ENCODE results near the gene HAUS7. TPM values are rescaled to one million over a fixed set of nuclear protein-coding genes. Genes with fewer than 3 reads are reported as not detected.

Gene HAUS7
- polyA plus RNA-seq, 1 donor (not counting 4 experiments of a cell fraction or from before 2014, with no cell fraction given), result 13.8 TPM

DNA sequence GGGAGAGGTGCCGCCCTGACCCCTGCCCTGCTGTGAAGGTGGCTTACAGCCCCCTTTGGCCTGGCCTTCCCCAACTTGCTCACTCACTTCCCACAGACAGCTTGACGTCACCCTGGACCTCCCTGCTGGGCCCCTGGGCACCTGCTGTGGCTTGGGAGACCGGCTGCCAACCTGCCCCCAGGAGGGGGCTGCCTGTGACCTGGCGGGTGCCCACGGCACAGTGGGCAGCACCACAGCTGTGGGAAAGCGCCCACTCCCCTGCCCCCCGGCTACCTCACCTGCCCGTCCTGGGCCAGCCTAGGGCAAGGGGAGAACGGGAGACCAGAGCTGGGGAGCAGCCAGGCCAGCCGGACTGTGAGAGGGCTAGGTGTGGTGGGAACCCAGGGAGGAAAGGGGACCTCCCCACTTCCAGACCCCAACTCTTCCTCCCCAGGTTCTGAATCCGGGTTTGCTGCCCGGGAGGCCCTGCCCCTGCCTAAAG, 61.5 kb downstream of the HAUS7 start:
- no peaks in the 10 kb centered on the region for H3K9me3 ChIP-seq (ENCODE audit: control insufficient read depth, low read depth, low read length)
- no peak overlapping the region for H3K4me3 ChIP-seq (ENCODE audit: control insufficient read depth in 2 of 3, extremely low read depth in 1 of 3, insufficient read depth in 2 of 3, low read depth in 1 of 3, low read length in 3 of 3)
- H3K27me3 ChIP-seq (ENCODE audit: control insufficient read depth, extremely low read depth, insufficient read depth, low read length), result no peaks in the 10 kb centered on the region
- H3K4me2 ChIP-seq (ENCODE audit: control insufficient read depth, extremely low read depth, insufficient read depth, low read depth, low read length), result no peak overlapping the region
- no peaks in the 10 kb centered on the region for H3K36me3 ChIP-seq (ENCODE audit: control insufficient read depth in 2 of 2, extremely low read depth in 1 of 2, insufficient read depth in 2 of 2, low read length in 2 of 2)
- FAIRE-seq (no peak), DNase-seq (ENCODE audit: low read depth, low spot score) (no peak)
- dilution Hi-C loops (cut with MboI; ENCODE audit: extremely low pct_ligation_motif_present, low sequenced_read_pairs), result no loop called here
- no peaks in the 10 kb centered on the region for H3K79me2 ChIP-seq (ENCODE audit: control insufficient read depth, insufficient read depth, low read length)
- H3K4me1 ChIP-seq (ENCODE audit: control insufficient read depth, extremely low read depth, insufficient read depth, low read length), result peaks cover 5% of the 10 kb centered on the region
- H3K9me1 ChIP-seq (ENCODE audit: control insufficient read depth, extremely low read depth, insufficient read depth, low read length), result no peaks in the 10 kb centered on the region
- H2AFZ ChIP-seq (ENCODE audit: control insufficient read depth, low read length), result no peak overlapping the region
- no peak overlapping the region for H3K9ac ChIP-seq (ENCODE audit: control insufficient read depth, extremely low read depth, insufficient read depth, low read length)
- TF ChIP-seq, protein P1, sequence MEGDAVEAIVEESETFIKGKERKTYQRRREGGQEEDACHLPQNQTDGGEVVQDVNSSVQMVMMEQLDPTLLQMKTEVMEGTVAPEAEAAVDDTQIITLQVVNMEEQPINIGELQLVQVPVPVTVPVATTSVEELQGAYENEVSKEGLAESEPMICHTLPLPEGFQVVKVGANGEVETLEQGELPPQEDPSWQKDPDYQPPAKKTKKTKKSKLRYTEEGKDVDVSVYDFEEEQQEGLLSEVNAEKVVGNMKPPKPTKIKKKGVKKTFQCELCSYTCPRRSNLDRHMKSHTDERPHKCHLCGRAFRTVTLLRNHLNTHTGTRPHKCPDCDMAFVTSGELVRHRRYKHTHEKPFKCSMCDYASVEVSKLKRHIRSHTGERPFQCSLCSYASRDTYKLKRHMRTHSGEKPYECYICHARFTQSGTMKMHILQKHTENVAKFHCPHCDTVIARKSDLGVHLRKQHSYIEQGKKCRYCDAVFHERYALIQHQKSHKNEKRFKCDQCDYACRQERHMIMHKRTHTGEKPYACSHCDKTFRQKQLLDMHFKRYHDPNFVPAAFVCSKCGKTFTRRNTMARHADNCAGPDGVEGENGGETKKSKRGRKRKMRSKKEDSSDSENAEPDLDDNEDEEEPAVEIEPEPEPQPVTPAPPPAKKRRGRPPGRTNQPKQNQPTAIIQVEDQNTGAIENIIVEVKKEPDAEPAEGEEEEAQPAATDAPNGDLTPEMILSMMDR (optimal IDR thresholded peaks at IDR 0.05 in 1 of 3, IDR thresholded peaks at IDR 0.05 in 1 of 3, conservative IDR thresholded peaks at IDR 0.05 in 1 of 3; ENCODE audit: extremely low read depth in 1 of 3, insufficient read depth in 2 of 3, low read length in 3 of 3), result no peak
- TF ChIP-seq EZH2 (IDR thresholded peaks at IDR 0.05; ENCODE audit: low read length), result no peak
- no peaks in the 10 kb centered on the region for H4K20me1 ChIP-seq (ENCODE audit: control insufficient read depth, extremely low read depth, insufficient read depth, low read length)
- no peak overlapping the region for H3K27ac ChIP-seq (ENCODE audit: control insufficient read depth, insufficient read depth, low read length)

- no peak overlapping the region for H3K4me2 ChIP-seq (ENCODE audit: control insufficient read depth, extremely low read depth, insufficient read depth, low read depth, low read length)
- H3K36me3 ChIP-seq (ENCODE audit: control insufficient read depth in 2 of 2, extremely low read depth in 1 of 2, insufficient read depth in 2 of 2, low read length in 2 of 2), result no peaks in the 10 kb centered on the region
- no peaks in the 10 kb centered on the region for H3K27me3 ChIP-seq (ENCODE audit: control insufficient read depth, extremely low read depth, insufficient read depth, low read length)
- no peak overlapping the region for H3K4me3 ChIP-seq (ENCODE audit: control insufficient read depth in 2 of 3, extremely low read depth in 1 of 3, insufficient read depth in 2 of 3, low read depth in 1 of 3, low read length in 3 of 3)
- H4K20me1 ChIP-seq (ENCODE audit: control insufficient read depth, extremely low read depth, insufficient read depth, low read length), result no peaks in the 10 kb centered on the region
- no peak for TF ChIP-seq EZH2 (IDR thresholded peaks at IDR 0.05; ENCODE audit: low read length)
- TF ChIP-seq, protein P1 (optimal IDR thresholded peaks at IDR 0.05 in 1 of 3, IDR thresholded peaks at IDR 0.05 in 1 of 3, conservative IDR thresholded peaks at IDR 0.05 in 1 of 3; ENCODE audit: extremely low read depth in 1 of 3, insufficient read depth in 2 of 3, low read length in 3 of 3), result no peak
- no peak for DNase-seq (ENCODE audit: low read depth, low spot score)
- dilution Hi-C loops (cut with MboI; ENCODE audit: extremely low pct_ligation_motif_present, low sequenced_read_pairs), result no loop called here
- H3K9ac ChIP-seq (ENCODE audit: control insufficient read depth, extremely low read depth, insufficient read depth, low read length), result no peak overlapping the region
- peaks cover 5% of the 10 kb centered on the region for H3K4me1 ChIP-seq (ENCODE audit: control insufficient read depth, extremely low read depth, insufficient read depth, low read length)
- no peaks in the 10 kb centered on the region for H3K9me1 ChIP-seq (ENCODE audit: control insufficient read depth, extremely low read depth, insufficient read depth, low read length)
- no peak for FAIRE-seq
- H3K27ac ChIP-seq (ENCODE audit: control insufficient read depth, insufficient read depth, low read length), result no peak overlapping the region
- no peaks in the 10 kb centered on the region for H3K79me2 ChIP-seq (ENCODE audit: control insufficient read depth, insufficient read depth, low read length)
- H2AFZ ChIP-seq (ENCODE audit: control insufficient read depth, low read length), result no peak overlapping the region
- H3K9me3 ChIP-seq (ENCODE audit: control insufficient read depth, low read depth, low read length), result no peaks in the 10 kb centered on the region
Measured at GRCh38 chrX:153408221-153408721, 62.1 kb downstream of the HAUS7 start.

Measured in keratinocyte (primary cell).